ENCODE data around the gene CIAO2B.
"Not testable (repeated sequence)": the region's sequence is repeated elsewhere in the genome, so short reads cannot be mapped to it uniquely, and the experiment has no call there.

The CIAO2B gene

DNA sequence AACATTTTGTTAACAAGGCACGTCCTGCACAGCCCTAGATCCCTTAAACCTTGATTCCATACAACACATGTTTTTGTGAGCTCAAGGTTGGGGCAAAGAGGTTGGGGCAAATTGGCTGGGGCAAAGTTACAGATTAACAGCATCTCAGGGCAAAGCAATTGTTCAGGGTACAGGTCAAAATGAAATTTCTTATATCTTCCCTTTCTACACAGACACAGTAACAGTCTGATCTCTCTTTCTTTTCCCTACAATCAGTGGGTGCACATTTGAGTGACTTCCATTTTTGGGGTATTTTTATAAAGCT lies 21.9 kb upstream of the CIAO2B start:
- DNase-seq (ENCODE audit: low read depth in 1 of 2, low spot score in 1 of 2), result not testable (repeated sequence)

DNA sequence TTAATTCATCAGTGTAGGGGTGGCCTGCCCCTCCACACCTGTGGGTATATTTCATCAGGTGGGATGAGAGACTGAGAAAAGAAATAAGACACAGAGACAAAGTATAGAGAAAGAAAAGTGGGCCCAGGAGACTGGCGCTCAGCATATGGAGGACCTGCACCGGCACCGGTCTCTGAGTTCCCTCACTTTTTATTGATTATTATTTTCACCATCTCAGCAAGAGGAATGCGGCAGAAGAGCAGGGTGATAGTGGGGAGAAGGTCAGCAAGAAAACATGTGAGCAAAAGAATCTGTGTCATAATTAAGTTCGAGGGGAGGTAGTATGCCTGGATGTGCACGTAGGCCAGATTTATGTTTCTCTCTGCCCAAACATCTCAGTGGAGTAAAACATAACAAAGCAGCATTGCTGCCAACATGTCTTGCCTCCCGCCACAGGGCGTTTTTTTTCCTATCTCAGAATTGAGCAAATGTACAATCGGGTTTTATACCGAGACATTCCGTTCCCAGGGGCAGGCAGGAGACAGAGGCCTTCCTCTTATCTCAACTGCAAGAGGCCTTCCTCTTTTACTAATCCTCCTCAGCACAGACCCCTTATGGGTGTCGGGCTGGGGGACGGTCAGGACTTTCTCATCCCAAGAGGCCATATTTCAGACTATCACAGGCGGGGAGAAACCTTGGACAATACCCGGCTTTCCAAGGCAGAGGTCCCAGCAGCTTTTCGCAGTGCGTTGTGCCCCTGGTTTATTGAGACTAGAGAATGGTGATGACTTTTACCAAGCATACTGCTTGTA lies 21.4 kb upstream of the CIAO2B start:
- not testable (repeated sequence) for DNase-seq (ENCODE audit: low read depth in 1 of 2, low spot score in 1 of 2)

GRCh38 chr16:66954097-66954659 lies 20.0 kb upstream of the CIAO2B start:
- DNase-seq (ENCODE audit: low read depth in 1 of 2, low spot score in 1 of 2), result peak; percentile 49 to 71

- DNase-seq (ENCODE audit: low read depth in 1 of 2, low spot score in 1 of 2), result no peak
Observed at GRCh38 chr16:66953462-66954096, 19.4 kb upstream of the CIAO2B start.

GRCh38 chr16:66952430-66953110 lies 18.4 kb upstream of the CIAO2B start:
- no peak for DNase-seq (ENCODE audit: low read depth in 1 of 2, low spot score in 1 of 2)

GRCh38 chr16:66950971-66951790 lies 17.0 kb upstream of the CIAO2B start:
- DNase-seq (ENCODE audit: low read depth in 1 of 2, low spot score in 1 of 2), result no peak

DNA sequence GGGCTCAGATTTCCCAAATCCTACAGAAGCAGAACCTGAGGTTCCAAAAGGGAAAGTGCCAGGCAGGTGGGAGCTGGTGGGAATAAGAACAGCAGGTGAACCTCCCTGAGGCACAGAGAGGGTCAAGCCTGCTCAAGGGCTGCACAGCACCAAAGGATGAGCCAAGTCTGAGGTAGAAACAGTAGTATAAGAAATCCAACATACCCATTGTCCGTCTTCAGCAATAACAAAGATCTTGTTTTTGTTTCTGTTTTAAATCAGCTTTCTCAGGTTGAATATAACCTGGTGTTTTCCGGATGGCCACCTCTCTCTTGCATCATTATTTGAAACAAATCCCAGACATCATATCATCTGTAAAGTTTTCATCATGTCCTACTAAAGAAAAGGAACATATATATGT lies 16.2 kb upstream of the CIAO2B start:
- no peak for DNase-seq (ENCODE audit: low read depth in 1 of 2, low spot score in 1 of 2)

- no peak for DNase-seq (ENCODE audit: low read depth in 1 of 2, low spot score in 1 of 2)
Observed at GRCh38 chr16:66949472-66949871, 15.3 kb upstream of the CIAO2B start.

- DNase-seq (ENCODE audit: low read depth in 1 of 2, low spot score in 1 of 2), result no peak
Observed at GRCh38 chr16:66948837-66949225, 14.6 kb upstream of the CIAO2B start.

GRCh38 chr16:66948134-66948836 lies 14.1 kb upstream of the CIAO2B start:
- no peak for DNase-seq (ENCODE audit: low read depth in 1 of 2, low spot score in 1 of 2)

- peak; percentile 71 to 77 for DNase-seq (ENCODE audit: low read depth in 1 of 2, low spot score in 1 of 2)
Observed at GRCh38 chr16:66947302-66948065, 13.3 kb upstream of the CIAO2B start.

DNA sequence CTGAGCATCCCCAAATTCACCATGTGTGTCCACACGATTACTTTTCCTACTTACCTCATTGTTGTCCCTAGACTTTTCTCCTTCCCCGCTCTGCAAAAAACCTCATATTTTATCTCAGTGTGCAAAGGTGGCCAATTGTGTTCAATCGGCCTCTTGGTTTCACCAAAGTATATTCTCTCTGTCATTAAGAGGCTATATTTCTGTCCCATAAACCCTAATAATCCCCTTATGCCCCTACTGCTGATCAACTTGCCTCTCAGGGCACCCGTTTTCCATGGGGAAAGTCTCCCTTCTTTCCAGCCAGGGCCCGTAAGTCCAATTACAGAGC lies 12.7 kb upstream of the CIAO2B start:
- DNase-seq (ENCODE audit: low read depth in 1 of 2, low spot score in 1 of 2), result no peak

GRCh38 chr16:66946541-66946940 lies 12.3 kb upstream of the CIAO2B start:
- DNase-seq (ENCODE audit: low read depth in 1 of 2, low spot score in 1 of 2), result no peak

GRCh38 chr16:66945939-66946338 lies 11.7 kb upstream of the CIAO2B start:
- DNase-seq (ENCODE audit: low read depth in 1 of 2, low spot score in 1 of 2), result no peak

DNA sequence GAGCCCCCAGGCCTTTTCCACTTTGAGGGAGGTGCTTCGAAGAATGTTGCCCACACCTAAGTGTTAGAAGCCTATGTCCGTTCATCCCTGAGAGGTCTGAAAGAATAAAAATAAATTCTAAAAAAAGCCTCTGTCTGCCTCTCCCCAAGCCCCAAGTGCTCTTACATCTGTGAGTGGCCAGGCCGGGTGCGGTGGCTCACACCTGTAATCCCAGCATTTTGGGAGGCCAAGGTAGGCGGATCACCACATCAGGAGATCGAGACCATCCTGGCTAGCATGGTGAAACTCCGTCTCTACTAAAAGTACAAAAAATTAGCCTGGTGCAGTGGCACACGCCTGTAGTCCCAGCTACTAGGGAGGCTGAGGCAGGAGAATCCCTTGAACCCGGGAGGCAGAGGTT lies 10.8 kb upstream of the CIAO2B start:
- not testable (repeated sequence) for DNase-seq (ENCODE audit: low read depth in 1 of 2, low spot score in 1 of 2)

DNA sequence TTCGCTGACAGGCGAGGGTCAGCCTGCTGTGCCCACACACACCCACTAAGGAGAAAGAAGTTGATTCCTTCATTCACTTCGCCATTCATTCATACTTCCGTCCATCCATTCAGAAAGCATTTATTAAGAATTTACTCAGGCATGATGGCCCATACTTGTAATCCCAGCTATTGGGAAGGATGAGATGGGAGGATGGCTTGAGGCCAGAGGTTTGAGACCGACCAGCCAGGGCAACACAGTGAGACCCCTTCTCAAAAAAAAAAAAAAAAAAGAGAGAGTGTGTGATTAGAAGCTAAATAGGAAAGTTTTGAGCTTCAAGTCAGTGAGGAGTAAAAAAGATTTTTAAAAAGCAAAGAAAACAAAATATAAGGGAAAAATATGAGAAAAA lies 9.8 kb upstream of the CIAO2B start:
- DNase-seq (ENCODE audit: low read depth in 1 of 2, low spot score in 1 of 2), result no peak

DNA sequence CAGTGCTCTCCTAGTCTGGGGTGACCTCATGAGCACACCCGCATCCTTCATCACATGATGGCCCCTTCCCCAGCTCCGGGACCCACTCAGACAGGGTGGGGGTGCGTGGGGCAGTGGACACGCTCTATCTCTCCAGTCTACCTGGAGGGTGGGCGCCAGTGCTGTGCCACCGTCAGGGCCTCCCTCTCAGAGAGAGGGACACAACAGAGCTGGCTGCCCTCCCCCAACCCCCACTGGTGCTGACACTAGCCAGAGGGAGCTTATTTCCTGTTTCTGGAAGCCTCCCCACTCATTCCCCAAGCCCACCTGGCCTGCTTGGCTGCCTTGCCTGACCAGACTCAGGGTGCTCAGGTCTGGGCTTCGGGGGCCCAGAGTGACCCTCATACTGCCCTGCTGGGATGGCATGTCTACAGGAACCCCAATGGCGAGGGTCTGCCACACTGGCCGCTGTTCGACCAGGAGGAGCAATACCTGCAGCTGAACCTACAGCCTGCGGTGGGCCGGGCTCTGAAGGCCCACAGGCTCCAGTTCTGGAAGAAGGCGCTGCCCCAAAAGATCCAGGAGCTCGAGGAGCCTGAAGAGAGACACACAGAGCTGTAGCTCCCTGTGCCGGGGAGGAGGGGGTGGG lies 9.3 kb upstream of the CIAO2B start:
- no peak for DNase-seq (ENCODE audit: low read depth in 1 of 2, low spot score in 1 of 2)

- no peak for DNase-seq (ENCODE audit: low read depth in 1 of 2, low spot score in 1 of 2)
Observed at GRCh38 chr16:66942981-66943380, 8.8 kb upstream of the CIAO2B start.

- no peak for DNase-seq (ENCODE audit: low read depth in 1 of 2, low spot score in 1 of 2)
Observed at GRCh38 chr16:66940236-66940635, 6.0 kb upstream of the CIAO2B start.

GRCh38 chr16:66939366-66939765 lies 5.2 kb upstream of the CIAO2B start:
- DNase-seq (ENCODE audit: low read depth in 1 of 2, low spot score in 1 of 2), result no peak

Measured in activated CD4-positive, alpha-beta T cell treated with anti-CD3 and anti-CD28 coated beads, Interleukin-2, amount 50 U/mL, for 24 hours (primary cell).